ENCODE measurements around the gene ANKRD31.

DNA sequence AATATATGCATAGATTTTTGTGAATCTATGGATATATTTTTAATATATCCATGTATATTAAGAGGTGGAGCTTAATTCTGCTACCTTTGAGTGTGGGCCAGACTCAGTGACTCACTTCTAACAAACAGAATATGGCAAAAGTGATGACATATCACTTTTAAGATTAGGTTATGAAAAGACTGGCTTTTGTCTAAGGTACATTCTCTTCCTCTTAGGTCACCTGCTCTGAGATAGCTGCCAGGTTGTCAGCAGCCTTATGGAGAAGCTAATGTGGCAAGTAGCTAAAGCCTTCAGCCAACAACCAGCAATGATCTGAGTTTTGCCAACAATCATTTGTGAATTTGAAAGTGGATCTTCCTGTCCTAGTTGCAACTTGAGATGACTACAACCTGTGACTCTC is 83.8 kb downstream of the ANKRD31 start:
- TF ChIP-seq CTCF (conservative IDR thresholded peaks at IDR 0.05; ENCODE audit: low read depth, low read length): no peak
- TF ChIP-seq EZH2 (IDR thresholded peaks at IDR 0.05; ENCODE audit: low read length, unreplicated experiment): no peak
- no peak for TF ChIP-seq EZH2phosphoT487 (IDR thresholded peaks at IDR 0.05; ENCODE audit: borderline replicate concordance, low read length)

Measured in PC-3 (cell line).